ENCODE data around the gene HACD4. TPM values are rescaled to one million over a fixed set of nuclear protein-coding genes. Genes with fewer than 3 reads are reported as not detected.
"Not testable (repeated sequence)": the region's sequence is repeated elsewhere in the genome, so short reads cannot be mapped to it uniquely, and the experiment has no call there.

The HACD4 gene
- total RNA-seq, 1 donor from 2014 or later = 2.8 TPM

DNA sequence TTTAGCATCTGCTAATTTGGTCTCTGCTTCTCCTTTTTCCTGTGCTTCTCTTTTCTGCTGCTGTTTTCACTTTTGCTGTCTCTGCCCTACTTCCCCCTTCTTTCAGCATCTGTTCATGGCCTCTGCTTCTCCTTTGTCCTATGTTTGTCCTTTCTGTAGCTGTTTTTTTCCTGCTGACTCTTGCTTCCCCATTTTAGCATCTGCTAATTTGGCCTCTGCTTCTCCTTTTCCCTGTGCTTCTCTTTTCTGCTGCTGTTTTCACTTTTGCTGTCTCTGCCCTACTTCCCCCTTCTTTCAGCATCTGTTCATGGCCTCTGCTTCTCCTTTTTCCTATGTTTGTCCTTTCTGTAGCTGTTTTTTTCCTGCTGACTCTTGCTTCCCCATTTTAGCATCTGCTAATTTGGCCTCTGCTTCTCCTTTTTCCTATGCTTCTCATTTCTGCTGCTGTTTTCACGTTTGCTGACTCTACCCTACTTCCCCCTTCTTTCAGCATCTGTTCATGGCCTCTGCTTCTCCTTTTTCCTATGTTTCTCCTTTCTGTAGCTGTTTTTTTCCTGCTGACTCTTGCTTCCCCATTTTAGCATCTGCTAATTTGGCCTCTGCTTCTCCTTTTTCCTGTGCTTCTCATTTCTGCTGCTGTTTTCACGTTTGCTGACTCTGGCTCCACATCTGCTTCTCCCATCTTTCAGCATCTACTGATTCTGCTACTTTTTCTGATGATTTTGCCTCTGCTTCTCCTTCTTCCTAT lies 57.1 kb downstream of the HACD4 start:
- H3K9me3 Mint-ChIP-seq; H3K4me1 Mint-ChIP-seq; H3K27ac Mint-ChIP-seq; H3K27me3 Mint-ChIP-seq; H3K4me3 Mint-ChIP-seq; DNase-seq; intact Hi-C loops (cut with micrococcal nuclease): not testable (repeated sequence)
- peaks cover 18% of the 10 kb centered on the region for H3K36me3 Mint-ChIP-seq (ENCODE audit: low read depth)

DNA sequence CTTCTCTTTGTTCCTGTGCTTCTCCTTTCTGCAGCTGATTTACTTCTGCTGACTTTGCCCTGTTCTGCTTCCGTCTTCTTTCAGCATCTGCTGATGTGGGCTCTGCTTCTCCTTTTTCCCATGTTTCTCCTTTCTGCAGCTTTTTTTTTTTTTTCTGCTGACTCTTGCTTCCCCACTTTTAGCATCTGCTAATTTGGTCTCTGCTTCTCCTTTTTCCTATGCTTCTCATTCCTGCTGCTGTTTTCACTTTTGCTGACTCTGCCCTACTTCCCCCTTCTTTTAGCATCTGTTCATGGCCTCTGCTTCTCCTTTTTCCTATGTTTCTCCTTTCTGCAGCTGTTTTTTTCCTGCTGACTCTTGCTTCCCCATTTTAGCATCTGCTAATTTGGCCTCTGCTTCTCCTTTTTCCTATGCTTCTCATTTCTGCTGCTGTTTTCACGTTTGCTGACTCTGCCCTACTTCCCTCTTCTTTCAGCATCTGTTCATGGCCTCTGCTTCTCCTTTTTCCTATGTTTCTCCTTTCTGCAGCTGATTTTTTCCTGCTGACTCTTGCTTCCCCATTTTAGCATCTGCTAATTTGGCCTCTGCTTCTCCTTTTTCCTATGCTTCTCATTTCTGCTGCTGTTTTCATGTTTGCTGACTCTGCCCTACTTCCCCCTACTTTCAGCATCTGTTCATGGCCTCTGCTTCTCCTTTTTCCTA lies 58.0 kb downstream of the HACD4 start:
- intact Hi-C loops (cut with micrococcal nuclease) = not testable (repeated sequence)

DNA sequence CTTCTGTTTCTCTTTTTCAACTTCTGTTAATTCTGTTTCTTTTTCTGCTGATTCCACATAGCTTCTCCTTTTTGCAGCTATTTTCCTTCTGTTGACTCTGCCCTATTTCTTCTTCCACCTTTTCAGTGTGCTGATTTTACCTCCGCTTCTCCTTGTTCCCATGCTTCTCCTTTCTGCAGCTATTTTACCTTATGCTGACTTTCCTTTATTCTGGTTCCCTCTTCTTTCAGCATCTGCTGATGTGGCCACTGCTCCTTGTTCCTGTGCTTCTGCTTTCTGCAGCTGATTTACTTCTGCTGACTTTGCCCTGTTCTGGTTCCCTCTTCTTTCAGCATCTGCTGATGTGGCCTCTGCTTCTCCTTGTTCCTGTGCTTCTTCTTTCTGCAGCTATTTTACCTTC lies 58.8 kb downstream of the HACD4 start:
- Mint-ChIP-seq H3K9me3 (no peaks in the 10 kb centered on the region), H3K27me3 (no peaks in the 10 kb centered on the region), H3K4me1 (no peaks in the 10 kb centered on the region), H3K27ac (no peak overlapping the region), H3K4me3 (no peak overlapping the region), H3K36me3 (ENCODE audit: low read depth) (peaks cover 16% of the 10 kb centered on the region)
- intact Hi-C loops (cut with micrococcal nuclease) = no loop called here
- DNase-seq = no peak

More for the DNA sequence above, 58.0 kb downstream of the HACD4 start:
- not testable (repeated sequence) for DNase-seq, H3K4me1 Mint-ChIP-seq, H3K27ac Mint-ChIP-seq, H3K4me3 Mint-ChIP-seq, H3K9me3 Mint-ChIP-seq, H3K27me3 Mint-ChIP-seq
- H3K36me3 Mint-ChIP-seq (ENCODE audit: low read depth) = peaks cover 16% of the 10 kb centered on the region

DNA sequence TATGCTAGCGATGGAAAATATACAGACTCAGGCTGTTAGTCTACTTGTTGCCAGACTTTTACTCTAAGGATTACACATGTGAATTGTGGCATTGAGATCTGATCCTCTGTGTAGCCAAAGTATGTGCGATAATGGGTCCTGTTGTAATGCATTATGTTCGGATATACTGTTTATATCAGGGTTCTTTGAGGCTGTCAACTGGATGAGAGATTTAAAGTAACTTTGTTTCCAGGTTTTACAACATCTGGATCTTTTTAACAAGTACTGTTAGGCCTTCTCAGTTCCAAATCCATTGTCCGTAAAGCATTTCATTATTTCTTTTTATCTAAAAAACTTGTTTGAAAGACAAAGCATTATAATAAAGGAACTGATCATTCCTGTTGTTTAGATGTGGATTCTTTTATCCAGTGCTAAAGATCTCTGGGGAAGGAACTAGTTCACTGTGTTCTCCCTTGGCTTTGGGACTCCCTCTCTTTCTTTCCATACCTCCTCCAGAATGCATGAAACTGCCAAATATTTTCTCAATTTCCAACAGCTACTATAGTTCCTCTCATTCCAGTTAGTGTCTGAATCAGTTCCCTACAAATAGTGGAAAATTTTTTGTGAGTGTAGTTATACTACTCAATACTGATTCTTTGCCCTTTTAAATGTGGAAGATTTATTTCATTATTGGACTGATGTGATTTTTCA lies 68.8 kb downstream of the HACD4 start:
- H3K27ac Mint-ChIP-seq = no peak overlapping the region
- DNase-seq = no peak

DNA sequence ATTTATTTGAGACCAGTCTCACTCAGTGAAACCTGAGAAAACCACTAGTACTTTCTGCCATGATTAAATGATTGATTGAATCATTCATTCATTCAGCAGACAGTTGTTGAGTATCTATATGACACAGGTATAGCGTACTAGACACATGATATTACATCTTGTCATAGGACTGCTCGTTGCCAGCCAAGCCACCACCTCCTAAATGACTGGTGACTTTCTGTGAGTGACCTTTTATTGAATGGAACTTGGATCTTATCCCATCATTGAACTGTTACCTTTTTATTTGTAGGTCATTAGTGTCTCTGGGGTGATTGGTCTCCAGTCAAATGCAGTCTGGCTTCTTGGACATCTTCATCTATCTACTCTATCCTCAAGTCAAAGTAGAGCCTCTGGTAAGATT lies 80.7 kb downstream of the HACD4 start:
- Mint-ChIP-seq H3K27me3 (no peaks in the 10 kb centered on the region), H3K4me1 (no peaks in the 10 kb centered on the region), H3K4me3 (no peak overlapping the region), H3K36me3 (ENCODE audit: low read depth) (peaks cover 32% of the 10 kb centered on the region), H3K27ac (no peak overlapping the region), H3K9me3 (no peaks in the 10 kb centered on the region)
- intact Hi-C loops (cut with micrococcal nuclease) = no loop called here
- no peak for DNase-seq

More for the DNA sequence above, 68.8 kb downstream of the HACD4 start:
- H3K27me3 Mint-ChIP-seq = no peaks in the 10 kb centered on the region
- H3K4me3 Mint-ChIP-seq = no peak overlapping the region
- H3K36me3 Mint-ChIP-seq (ENCODE audit: low read depth) = peaks cover 22% of the 10 kb centered on the region
- H3K4me1 Mint-ChIP-seq = no peaks in the 10 kb centered on the region
- intact Hi-C loops (cut with micrococcal nuclease) = no loop called here
- peaks cover 7% of the 10 kb centered on the region for H3K9me3 Mint-ChIP-seq

Other genes starting within 250 kb of the HACD4 start
- not detected in 2 replicates for gene IFNB1, start 46.3 kb upstream of the HACD4 start, total RNA-seq
- gene IFNW1, start 110.2 kb upstream of the HACD4 start, total RNA-seq = not detected in 2 replicates
- gene IFNA21, start 135.0 kb upstream of the HACD4 start, total RNA-seq = not detected in 2 replicates
- not detected in 2 replicates for gene IFNA4, start 155.9 kb upstream of the HACD4 start, total RNA-seq
- not detected in 2 replicates for gene IFNA7, start 170.6 kb upstream of the HACD4 start, total RNA-seq
- not detected in 2 replicates for gene IFNA10, start 175.5 kb upstream of the HACD4 start, total RNA-seq
- gene IFNA16, start 185.7 kb upstream of the HACD4 start, total RNA-seq = not detected in 2 replicates
- gene IFNA17, start 196.6 kb upstream of the HACD4 start, total RNA-seq = not detected in 2 replicates
- not detected in 2 replicates for gene IFNA14, start 208.4 kb upstream of the HACD4 start, total RNA-seq